ENCODE measurements around the gene UBAC2.
A peak's percentile ranks its signal among the peaks of the same experiment; 100 is the strongest.
"Not testable (repeated sequence)": the region's sequence is repeated elsewhere in the genome, so short reads cannot be mapped to it uniquely, and the experiment has no call there.

UBAC2 gene

DNA sequence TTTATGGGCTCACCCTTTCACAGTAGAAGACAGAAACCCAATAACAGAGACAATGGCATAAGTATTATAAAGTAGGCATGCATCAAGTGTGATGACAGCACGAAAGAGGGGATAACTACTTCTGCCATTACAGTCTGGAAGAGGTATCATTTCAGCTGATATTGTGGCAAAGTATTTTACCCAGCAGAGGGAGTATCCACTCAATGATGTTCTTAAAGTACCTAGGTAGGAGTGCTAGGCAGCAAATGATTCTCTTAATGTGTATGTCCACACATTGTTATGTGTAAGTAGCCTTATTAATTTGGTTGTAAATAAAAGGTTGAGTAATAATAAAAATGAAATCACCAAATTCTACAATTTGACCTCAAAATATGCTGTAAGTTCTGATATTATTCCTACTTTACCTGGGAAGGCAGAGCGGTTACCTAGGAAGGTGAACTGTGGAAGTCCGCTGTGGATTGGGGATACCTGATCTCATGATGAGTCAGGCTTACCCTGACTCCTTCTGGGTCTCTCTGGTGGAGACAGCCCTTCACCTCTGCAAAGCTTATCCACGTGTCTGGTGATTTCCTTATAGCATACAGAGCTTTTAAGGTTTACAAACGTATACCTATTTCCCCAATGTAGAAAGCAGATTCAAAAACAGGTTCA lies 4.1 kb upstream of the UBAC2 start:
- H3K4me3 Mint-ChIP-seq: no peak overlapping the region
- H3K9me3 Mint-ChIP-seq: no peaks in the 10 kb centered on the region
- H3K4me1 Mint-ChIP-seq (ENCODE audit: low read depth): peaks cover 20% of the 10 kb centered on the region
- H3K27me3 Mint-ChIP-seq (ENCODE audit: low read depth): no peaks in the 10 kb centered on the region
- no peak overlapping the region for H3K27ac Mint-ChIP-seq
- no peak for DNase-seq (ENCODE audit: low spot score)
- H3K36me3 Mint-ChIP-seq (ENCODE audit: low read depth): peaks cover 9% of the 10 kb centered on the region

DNA sequence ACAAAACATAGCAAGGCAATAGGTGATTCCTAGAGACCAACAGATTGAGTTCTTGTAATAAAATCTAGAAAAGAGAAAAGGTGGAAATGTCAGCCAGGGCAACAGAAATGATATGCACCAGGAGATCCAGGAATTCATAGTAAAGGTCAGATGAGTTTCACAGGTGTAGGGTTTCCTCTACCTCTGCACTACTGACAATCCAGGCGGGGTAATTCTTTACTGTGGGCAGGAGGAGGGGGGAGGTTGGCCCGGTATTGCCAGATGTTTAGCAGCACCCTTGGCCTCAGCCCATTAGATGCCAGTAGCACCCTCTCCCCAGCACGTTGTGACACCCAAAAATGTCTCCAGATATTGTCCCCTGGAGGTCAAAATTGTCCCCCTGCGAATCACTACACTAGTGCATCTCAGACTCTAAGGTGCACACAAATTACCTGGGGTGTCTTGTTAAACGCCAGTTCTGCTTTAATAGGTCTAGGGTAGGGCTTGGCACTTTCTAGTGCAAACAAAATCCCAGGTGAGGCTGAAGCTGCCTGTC lies 3.5 kb upstream of the UBAC2 start:
- Mint-ChIP-seq H3K9me3 (no peaks in the 10 kb centered on the region), H3K27ac (no peak overlapping the region), H3K36me3 (ENCODE audit: low read depth) (peaks cover 12% of the 10 kb centered on the region), H3K4me3 (no peak overlapping the region), H3K4me1 (ENCODE audit: low read depth) (peaks cover 17% of the 10 kb centered on the region), H3K27me3 (ENCODE audit: low read depth) (no peaks in the 10 kb centered on the region)
- no peak for DNase-seq (ENCODE audit: low spot score)

DNA sequence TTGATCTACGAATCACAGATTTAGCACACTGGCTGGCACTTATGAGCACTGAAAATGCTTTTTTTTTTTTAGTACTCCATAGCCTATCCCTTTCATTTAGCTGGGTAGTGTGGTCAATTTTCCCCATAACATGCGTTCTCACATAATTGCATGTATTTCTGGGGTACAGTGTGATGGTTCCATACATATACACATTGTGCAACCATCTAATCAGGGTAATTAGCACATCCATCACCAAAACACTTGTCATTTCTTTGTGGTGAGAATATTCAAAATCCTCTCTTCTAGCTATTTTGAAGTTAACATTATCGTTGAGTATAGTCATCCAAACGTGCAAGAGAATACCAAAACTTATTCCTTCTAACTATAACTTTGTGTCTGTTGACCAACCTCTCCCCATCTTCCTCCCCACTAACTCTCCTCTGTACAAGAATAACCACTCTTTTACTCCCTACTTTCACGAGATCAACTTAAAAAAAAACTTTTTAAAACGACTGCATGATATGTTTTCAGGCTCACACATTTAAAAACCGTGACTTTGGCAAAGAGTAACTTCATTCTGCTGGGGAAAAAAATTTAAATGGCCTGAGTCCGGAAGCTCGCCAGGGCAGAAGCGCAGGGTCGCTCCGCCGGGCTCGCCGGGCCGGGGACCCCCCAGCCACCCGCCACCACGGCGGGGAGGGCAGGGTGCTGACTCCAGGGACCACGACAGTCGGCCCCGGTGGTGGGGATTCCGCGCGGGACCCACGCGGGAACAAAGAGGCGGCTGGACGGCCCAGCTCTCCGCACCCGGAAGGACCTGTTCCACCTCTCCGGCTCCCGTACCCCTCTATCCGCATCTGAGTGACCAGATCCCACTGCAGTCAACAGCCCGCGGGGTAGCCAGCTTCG lies 868 bp upstream of the UBAC2 start:
- Mint-ChIP-seq H3K27ac (peak overlapping the region; percentile 92), H3K36me3 (ENCODE audit: low read depth) (peaks cover 19% of the 10 kb centered on the region), H3K4me3 (peak overlapping the region; percentile 95), H3K9me3 (no peaks in the 10 kb centered on the region), H3K27me3 (ENCODE audit: low read depth) (no peaks in the 10 kb centered on the region), H3K4me1 (ENCODE audit: low read depth) (peaks cover 39% of the 10 kb centered on the region)
- no peak for DNase-seq (ENCODE audit: low spot score)

DNA sequence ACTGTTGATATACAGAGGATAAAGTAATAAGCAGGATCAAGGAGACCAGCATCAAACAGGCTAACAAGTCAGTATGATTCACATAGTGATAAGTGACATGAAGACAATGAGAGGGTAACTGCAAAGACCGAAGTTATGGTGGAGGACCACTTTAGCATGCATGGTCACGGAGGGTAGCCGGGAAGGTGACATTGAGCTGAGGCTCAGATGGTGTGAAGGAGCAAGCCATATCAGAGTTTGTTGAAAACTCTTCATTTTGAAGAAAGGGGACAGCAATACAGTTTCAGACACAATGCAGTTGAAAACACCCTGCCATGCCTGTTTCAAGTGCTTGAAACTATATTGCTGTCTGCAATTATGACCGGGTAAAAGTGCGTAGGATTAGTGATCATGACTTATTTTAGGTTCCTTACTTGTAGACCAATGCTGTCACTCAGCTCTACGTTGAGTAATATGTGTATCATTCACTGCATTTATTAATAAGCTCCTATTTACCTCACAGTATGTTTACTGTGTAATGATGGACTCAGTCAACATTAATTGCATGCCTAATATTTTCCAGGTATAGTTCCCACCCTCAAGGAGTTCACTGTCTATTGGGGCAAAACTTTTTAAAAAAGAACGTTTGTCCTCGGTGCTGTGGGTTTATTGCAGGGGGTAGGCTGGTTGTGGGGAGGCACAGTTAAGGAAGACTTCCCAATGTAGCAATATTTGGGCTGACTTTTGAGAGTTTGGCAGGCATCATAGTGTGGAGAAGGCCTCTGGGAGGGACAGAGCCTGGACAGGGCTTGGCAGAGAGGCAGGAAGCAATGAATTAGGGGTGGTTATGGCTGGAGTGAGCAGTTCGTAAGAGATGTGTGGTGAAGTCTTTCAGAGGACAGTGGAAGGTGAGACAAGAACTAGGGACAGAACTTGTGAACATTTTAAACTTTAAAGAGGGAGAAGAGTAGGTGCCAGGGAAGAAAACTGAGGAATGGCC lies 3.2 kb downstream of the UBAC2 start:
- Mint-ChIP-seq H3K27ac (peak overlapping the region; percentile 82), H3K27me3 (ENCODE audit: low read depth) (no peaks in the 10 kb centered on the region), H3K4me1 (ENCODE audit: low read depth) (peaks cover 60% of the 10 kb centered on the region), H3K36me3 (ENCODE audit: low read depth) (peaks cover 47% of the 10 kb centered on the region), H3K4me3 (peak overlapping the region; percentile 75), H3K9me3 (no peaks in the 10 kb centered on the region)
- peak; percentile 18 for DNase-seq (ENCODE audit: low spot score)

DNA sequence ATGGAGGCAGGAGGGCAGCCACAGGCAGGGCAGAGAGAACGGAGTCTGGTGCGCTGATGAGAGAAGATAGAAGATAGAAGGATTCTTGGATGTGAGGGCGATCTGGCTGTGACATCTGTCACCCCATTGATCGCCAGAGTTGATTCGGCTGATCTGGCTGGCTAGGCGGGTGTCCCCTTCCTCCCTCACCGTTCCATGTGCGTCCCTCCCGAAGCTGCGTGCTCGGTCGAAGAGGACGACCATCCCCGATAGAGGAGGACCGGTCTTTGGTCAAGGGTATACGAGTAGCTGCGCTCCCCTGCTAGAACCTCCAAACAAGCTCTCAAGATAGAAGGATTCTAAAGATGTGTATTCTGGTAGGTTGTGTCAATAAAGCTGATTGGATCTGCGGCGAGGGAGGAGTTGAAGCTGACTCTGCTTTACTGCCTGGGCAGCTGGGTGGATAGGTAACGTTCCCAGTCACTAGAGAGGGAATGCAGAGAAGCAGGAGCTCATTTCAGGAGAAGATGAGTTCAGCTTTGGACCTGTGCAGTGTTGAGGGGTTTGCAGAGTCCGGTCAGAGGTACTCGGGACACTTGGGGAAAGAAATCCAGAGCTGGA lies 5.1 kb downstream of the UBAC2 start:
- H3K4me1 Mint-ChIP-seq (ENCODE audit: low read depth): peaks cover 58% of the 10 kb centered on the region
- no peak for DNase-seq (ENCODE audit: low spot score)
- H3K4me3 Mint-ChIP-seq: peak overlapping the region; percentile 75
- H3K9me3 Mint-ChIP-seq: no peaks in the 10 kb centered on the region
- H3K27me3 Mint-ChIP-seq (ENCODE audit: low read depth): no peaks in the 10 kb centered on the region
- H3K27ac Mint-ChIP-seq: peak overlapping the region; percentile 47
- peaks cover 48% of the 10 kb centered on the region for H3K36me3 Mint-ChIP-seq (ENCODE audit: low read depth)

DNA sequence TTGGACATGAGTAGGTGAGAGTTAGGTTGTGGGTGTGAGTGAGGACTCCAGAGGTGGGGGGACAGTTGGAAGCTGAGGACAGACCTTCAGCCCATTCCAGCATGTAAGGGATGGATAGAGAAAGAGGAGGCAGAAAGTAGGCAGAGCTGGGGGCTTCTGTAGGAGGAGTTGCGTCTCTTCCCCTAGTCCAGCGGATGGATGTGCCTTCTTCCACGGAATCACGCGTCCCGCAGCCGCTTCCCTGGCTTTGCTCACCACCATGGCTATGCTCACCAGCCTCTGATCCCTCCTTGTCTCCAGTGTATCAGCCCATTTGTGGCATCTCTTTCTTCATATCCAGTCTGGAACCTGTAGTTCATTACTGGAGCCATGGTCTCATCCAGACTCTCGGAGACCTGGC lies 5.6 kb downstream of the UBAC2 start:
- Mint-ChIP-seq H3K27me3 (ENCODE audit: low read depth) (no peaks in the 10 kb centered on the region), H3K4me3 (peak overlapping the region; percentile 75)

DNA sequence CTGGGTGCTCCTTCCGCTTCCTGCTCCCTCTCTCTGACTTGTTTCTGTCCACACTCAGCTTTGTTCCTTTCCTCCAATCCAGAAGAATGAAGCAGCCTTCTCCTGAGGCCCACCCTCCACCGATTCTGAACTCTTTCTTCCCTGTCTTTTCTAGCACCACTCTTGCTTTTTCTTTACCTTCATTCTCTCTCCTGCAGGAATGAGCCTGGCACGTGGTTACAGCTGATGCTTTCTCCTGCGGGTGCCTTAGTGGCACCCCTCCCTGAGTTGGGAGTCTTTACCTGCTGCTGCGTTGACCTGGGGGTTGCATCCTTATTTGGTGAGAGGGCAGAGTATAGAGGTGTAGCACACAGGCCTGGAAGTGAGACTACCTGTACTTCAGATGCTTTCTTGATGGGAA lies 6.2 kb downstream of the UBAC2 start:
- Mint-ChIP-seq H3K36me3 (ENCODE audit: low read depth) (peaks cover 50% of the 10 kb centered on the region), H3K9me3 (no peaks in the 10 kb centered on the region), H3K27me3 (ENCODE audit: low read depth) (no peaks in the 10 kb centered on the region), H3K27ac (no peak overlapping the region), H3K4me1 (ENCODE audit: low read depth) (peaks cover 60% of the 10 kb centered on the region), H3K4me3 (no peak overlapping the region)
- no peak for DNase-seq (ENCODE audit: low spot score)

More for the DNA sequence above, 5.6 kb downstream of the UBAC2 start:
- peaks cover 58% of the 10 kb centered on the region for H3K4me1 Mint-ChIP-seq (ENCODE audit: low read depth)
- DNase-seq (ENCODE audit: low spot score): no peak
- no peaks in the 10 kb centered on the region for H3K9me3 Mint-ChIP-seq
- no peak overlapping the region for H3K27ac Mint-ChIP-seq
- H3K36me3 Mint-ChIP-seq (ENCODE audit: low read depth): peaks cover 52% of the 10 kb centered on the region

DNA sequence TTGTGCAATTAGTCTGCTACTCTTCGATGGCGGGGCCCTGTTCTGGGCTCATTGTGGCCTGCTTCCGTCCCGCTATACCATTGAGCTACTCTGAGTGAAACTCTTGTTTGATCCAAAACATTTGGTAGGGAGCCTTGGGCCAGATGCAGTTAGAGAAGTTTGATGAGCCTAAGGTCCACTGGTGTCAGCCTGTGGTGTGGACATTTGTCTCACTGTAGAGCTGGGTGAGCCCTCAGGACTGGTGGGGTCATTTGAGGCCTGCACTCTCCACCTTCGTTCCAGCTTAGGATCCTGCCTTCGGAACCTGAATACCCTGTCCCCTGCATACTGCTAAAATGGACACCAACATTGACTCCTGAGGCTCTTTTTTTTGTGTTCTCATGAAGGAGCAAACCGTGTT lies 6.9 kb downstream of the UBAC2 start:
- no peaks in the 10 kb centered on the region for H3K27me3 Mint-ChIP-seq (ENCODE audit: low read depth)
- peaks cover 47% of the 10 kb centered on the region for H3K36me3 Mint-ChIP-seq (ENCODE audit: low read depth)
- no peak overlapping the region for H3K27ac Mint-ChIP-seq
- no peaks in the 10 kb centered on the region for H3K9me3 Mint-ChIP-seq
- DNase-seq (ENCODE audit: low spot score): no peak
- peaks cover 58% of the 10 kb centered on the region for H3K4me1 Mint-ChIP-seq (ENCODE audit: low read depth)
- no peak overlapping the region for H3K4me3 Mint-ChIP-seq

DNA sequence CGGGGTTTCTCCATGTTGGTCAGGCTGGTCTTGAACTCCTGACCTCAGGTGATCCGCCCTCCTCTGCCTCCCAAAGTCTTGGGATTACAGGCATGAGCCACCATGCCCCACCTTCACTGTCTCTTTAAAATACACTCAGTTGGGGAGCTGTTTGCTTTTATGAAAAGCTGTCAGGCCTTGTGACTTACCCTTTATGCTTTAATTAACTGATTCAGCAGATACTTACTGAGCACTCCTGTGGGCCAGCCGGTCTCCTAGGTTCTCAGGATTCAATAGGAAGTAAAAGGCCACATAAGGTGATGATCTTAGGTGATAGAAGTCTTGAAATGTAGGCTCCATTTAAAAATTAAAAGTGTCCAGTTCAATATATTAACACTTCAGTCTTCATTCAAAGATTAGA lies 7.5 kb downstream of the UBAC2 start:
- Mint-ChIP-seq H3K4me1 (ENCODE audit: low read depth) (peaks cover 54% of the 10 kb centered on the region), H3K27me3 (ENCODE audit: low read depth) (no peaks in the 10 kb centered on the region), H3K27ac (no peak overlapping the region), H3K4me3 (no peak overlapping the region), H3K9me3 (no peaks in the 10 kb centered on the region), H3K36me3 (ENCODE audit: low read depth) (peaks cover 46% of the 10 kb centered on the region)
- DNase-seq (ENCODE audit: low spot score): peak; percentile 3

DNA sequence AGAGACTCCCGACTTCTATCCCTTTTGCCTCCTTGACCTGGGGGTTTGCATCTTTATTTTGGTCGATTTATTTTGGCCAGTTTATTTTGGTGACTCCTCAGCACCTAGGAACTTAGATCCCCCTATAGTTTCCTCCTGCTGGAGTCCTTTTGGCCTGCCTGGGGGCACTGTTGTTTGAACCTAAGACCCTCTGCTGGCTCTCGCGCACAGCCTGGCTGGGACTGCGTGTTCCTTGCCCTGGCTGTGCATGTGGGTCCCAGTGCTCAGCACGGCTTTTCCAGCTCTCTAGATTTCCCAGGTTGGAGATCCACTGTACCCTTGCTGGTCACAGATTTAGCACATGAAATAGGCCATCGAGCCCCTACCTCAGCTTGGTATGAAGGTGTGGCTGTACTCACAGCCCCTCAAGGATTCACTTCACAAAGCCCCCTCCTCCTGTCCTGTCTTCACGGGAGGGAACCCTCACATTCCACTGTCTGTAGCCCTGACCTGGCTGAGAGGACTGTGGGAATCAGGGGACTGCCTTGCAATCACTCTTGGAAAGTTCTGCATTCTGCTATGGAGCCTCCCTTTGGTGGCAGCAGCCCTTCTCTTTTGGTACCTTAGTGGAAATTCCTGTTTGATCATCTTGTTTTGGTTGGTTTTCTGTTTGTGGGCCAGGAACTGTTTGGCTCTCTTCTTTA lies 8.3 kb downstream of the UBAC2 start:
- H3K36me3 Mint-ChIP-seq (ENCODE audit: low read depth): peaks cover 46% of the 10 kb centered on the region
- no peaks in the 10 kb centered on the region for H3K27me3 Mint-ChIP-seq (ENCODE audit: low read depth)
- H3K27ac Mint-ChIP-seq: no peak overlapping the region
- no peaks in the 10 kb centered on the region for H3K9me3 Mint-ChIP-seq
- peak; percentile 3 for DNase-seq (ENCODE audit: low spot score)
- H3K4me1 Mint-ChIP-seq (ENCODE audit: low read depth): peaks cover 47% of the 10 kb centered on the region
- no peak overlapping the region for H3K4me3 Mint-ChIP-seq

DNA sequence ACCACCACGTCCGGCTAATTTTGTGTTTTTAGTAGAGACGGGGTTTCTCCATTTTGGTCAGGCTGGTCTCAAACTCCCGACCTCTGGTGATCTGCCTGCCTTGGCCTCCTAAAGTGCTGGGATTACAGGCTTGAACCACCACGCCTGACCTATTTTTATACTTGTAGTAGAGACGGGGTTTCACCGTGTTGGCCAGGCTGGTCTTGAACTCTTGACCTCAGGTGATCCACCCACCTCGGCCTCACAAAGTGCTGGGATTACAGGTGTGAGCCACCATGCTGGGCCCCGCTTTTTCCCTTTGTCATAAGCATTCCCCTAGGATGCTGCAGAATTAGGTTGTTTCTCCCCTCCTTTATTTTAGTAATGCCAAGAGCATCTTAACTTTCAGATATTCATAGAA lies 10.0 kb downstream of the UBAC2 start:
- not testable (repeated sequence) for H3K27me3 Mint-ChIP-seq (ENCODE audit: low read depth); H3K9me3 Mint-ChIP-seq; H3K27ac Mint-ChIP-seq; H3K4me3 Mint-ChIP-seq; DNase-seq (ENCODE audit: low spot score)
- peaks cover 47% of the 10 kb centered on the region for H3K4me1 Mint-ChIP-seq (ENCODE audit: low read depth)
- H3K36me3 Mint-ChIP-seq (ENCODE audit: low read depth): peaks cover 41% of the 10 kb centered on the region

DNA sequence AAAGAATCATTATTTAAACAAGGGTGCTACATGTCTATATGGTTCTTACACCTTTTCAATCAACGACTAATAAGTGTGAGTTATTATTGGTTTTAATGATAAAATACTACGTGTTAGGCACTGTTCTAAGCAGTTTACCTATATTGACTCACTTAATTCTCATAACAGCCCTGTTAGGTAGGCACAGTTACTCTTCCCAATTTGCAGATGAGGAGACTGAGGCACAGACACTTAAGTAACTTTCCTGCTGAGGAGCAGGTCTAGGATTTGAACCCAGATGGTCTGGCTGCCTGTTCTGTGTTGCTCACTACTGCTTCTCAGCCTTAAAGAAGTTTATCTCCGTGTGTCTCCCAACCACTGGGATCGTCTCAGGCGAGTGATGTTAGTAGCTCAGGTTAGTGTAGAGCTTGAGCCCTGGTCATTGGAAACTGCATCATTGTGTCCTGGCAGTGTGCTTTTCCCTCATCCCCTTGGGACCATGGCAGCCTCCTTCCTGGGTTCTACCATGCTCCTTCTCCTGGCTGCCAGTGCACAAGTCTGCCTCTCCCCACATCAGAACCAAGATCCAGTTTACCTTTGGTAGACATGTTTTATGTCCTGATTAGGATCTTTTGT lies 10.9 kb downstream of the UBAC2 start:
- peaks cover 33% of the 10 kb centered on the region for H3K36me3 Mint-ChIP-seq (ENCODE audit: low read depth)
- H3K9me3 Mint-ChIP-seq: no peaks in the 10 kb centered on the region
- peak overlapping the region; percentile 3 for H3K27ac Mint-ChIP-seq

More for the DNA sequence above, 10.9 kb downstream of the UBAC2 start:
- Mint-ChIP-seq H3K4me1 (ENCODE audit: low read depth) (peaks cover 46% of the 10 kb centered on the region), H3K27me3 (ENCODE audit: low read depth) (no peaks in the 10 kb centered on the region), H3K4me3 (no peak overlapping the region)
- DNase-seq (ENCODE audit: low spot score): no peak
